Forelimb muscle (tissue), 1 donor: ENCODE data around the gene NOL4L. TPM values are rescaled to one million over a fixed set of nuclear protein-coding genes. Genes with fewer than 3 reads are reported as not detected.

Experiments used
- DNase-seq: peaks from one replicate; pipeline ENCODE4 v3.0.0-alpha.2; 2013; ENCODE audit warnings: low read depth
- polyA plus RNA-seq: library from polyadenylated mRNA; unstranded; fragments of 120-200 nt; gene quantifications from one replicate; pipeline ENCODE4 v1.2.1, GENCODE V29; 2013; ENCODE audit not compliant: insufficient read length

Gene NOL4L
- polyA plus RNA-seq, 1 donor, result 14.8 TPM

- DNase-seq, result no peak
Observed at GRCh38 chr20:32458837-32459220, 126.3 kb downstream of the NOL4L start.

GRCh38 chr20:32458061-32458836 lies 126.9 kb downstream of the NOL4L start:
- DNase-seq, result no peak

- DNase-seq, result no peak
Observed at GRCh38 chr20:32457479-32457986, 127.6 kb downstream of the NOL4L start.

- no peak for DNase-seq
Observed at GRCh38 chr20:32456869-32457478, 128.2 kb downstream of the NOL4L start.

- no peak for DNase-seq
Observed at GRCh38 chr20:32455901-32456701, 129.0 kb downstream of the NOL4L start.

GRCh38 chr20:32455171-32455900 lies 129.8 kb downstream of the NOL4L start:
- no peak for DNase-seq

GRCh38 chr20:32454164-32455145 lies 130.7 kb downstream of the NOL4L start:
- DNase-seq, result no peak

- DNase-seq, result no peak
Observed at GRCh38 chr20:32453467-32454163, 131.5 kb downstream of the NOL4L start.

- DNase-seq, result no peak
Observed at GRCh38 chr20:32452776-32453466, 132.2 kb downstream of the NOL4L start.

GRCh38 chr20:32451682-32452461 lies 133.3 kb downstream of the NOL4L start:
- DNase-seq, result no peak

GRCh38 chr20:32451340-32451681 lies 133.8 kb downstream of the NOL4L start:
- no peak for DNase-seq

GRCh38 chr20:32450484-32451061 lies 134.6 kb downstream of the NOL4L start:
- DNase-seq, result no peak

- no peak for DNase-seq
Observed at GRCh38 chr20:32449890-32450401, 135.2 kb downstream of the NOL4L start.

GRCh38 chr20:32449057-32449889 lies 135.9 kb downstream of the NOL4L start:
- no peak for DNase-seq

- no peak for DNase-seq
Observed at GRCh38 chr20:32448306-32449056, 136.7 kb downstream of the NOL4L start.
